Hematopoietic multipotent progenitor cell treated with erythropoietin and hydrocortisone succinate and interleukin-3 and kit ligand, for 15 days (in vitro differentiated cells): Measurements from ENCODE around the gene EWSR1.
"Not testable (repeated sequence)": the region's sequence is repeated elsewhere in the genome, so short reads cannot be mapped to it uniquely, and the experiment has no call there.

ENCODE experiments used
- DNase-seq: peaks from one replicate; pipeline ENCODE4 v3.0.0-alpha.2; 2015; ENCODE audit warnings: low spot score

Gene EWSR1, protein sequence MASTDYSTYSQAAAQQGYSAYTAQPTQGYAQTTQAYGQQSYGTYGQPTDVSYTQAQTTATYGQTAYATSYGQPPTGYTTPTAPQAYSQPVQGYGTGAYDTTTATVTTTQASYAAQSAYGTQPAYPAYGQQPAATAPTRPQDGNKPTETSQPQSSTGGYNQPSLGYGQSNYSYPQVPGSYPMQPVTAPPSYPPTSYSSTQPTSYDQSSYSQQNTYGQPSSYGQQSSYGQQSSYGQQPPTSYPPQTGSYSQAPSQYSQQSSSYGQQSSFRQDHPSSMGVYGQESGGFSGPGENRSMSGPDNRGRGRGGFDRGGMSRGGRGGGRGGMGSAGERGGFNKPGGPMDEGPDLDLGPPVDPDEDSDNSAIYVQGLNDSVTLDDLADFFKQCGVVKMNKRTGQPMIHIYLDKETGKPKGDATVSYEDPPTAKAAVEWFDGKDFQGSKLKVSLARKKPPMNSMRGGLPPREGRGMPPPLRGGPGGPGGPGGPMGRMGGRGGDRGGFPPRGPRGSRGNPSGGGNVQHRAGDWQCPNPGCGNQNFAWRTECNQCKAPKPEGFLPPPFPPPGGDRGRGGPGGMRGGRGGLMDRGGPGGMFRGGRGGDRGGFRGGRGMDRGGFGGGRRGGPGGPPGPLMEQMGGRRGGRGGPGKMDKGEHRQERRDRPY

DNA sequence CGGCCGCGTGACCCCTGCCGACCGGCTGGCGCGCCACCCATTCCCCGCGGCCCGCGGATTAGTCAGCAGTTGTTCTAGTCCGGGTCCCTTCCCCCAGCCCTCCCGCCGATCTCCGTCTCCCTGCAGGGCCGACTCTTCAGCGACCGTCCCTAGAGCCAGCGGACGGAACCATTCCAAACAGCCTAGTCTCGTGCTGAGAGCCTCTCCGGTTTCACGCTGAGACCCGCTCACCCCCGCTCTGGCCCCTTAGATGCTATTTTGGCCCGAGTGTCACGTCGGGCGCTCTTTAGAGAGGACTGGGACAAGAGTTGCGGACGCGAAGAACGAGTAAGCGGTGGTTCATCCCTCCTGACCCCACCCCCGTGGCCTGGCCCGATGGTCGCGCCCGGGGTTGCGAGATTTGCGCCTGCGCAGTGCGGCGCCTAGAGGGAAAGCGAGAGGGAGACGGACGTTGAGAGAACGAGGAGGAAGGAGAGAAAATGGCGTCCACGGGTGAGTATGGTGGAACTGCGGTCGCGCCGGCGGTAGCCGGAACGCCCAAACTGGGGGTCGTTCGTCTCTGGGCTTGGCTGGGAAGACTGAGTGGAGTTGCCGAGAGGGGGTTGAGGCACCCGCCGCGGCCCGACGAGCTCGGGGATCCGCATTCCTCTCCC lies at the start of gene EWSR1, which contains the start of gene RHBDD3:
Gene EWSR1 (plus strand): TSS at position 411 of the 653 bp plus-strand sequence. CDS start 69 bp downstream, at position 480.
Gene RHBDD3 (minus strand): TSS at position 124 of the 653 bp plus-strand sequence. CDS start 2,355 bp downstream, outside the sequence.
- DNase-seq = peak; percentile 96

DNA sequence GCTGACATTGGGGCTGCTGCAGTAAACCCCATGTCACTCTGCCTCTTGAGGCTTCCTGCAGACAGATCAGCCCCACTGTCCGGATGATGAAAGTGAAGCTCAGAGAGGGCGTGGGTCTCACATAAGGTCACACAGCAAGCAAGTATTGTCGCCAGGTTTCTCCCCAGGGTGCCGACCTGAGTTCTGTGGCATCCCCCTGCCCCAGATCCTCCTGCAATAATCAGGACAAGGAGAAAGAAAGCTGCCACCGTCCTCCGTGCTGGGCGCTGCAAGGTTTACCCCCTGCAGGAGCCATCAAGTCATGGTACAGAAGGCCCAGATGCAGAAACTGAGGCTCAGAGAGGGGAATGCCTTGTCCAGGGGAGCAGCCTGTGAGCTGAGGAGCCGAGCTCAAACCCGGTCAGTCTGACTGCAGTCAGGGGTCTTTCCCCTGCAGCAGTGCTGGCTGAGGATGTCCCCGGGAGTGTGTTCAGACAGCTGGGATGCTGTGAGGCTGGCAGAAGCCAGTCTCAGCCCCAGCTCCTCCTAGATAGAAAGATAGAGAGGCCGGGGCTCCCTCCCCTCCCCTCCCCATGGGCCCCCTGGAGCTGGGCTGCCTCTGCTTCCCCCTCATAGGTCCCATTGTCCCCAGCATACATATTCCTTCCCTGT lies 49.2 kb upstream of the EWSR1 start:
- no peak for DNase-seq

DNA sequence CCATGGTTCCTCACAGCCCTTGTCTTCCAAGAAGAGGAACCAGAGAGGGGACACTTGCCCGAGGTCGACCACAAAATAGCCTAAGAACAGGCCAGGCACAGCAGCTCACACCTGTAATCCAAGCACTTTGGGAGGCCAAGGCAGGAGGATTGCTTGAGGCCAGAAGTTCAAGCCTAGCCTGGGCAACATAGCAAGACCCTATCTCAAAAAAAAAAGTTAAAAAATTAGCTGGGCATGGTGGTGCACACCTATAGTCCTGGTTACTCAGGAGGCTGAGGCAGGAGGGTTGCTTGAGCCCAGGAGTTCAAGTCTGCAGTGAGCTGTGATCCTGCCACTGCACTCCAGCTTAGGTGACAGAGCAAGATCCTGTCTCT lies 48.7 kb upstream of the EWSR1 start:
- DNase-seq = not testable (repeated sequence)

DNA sequence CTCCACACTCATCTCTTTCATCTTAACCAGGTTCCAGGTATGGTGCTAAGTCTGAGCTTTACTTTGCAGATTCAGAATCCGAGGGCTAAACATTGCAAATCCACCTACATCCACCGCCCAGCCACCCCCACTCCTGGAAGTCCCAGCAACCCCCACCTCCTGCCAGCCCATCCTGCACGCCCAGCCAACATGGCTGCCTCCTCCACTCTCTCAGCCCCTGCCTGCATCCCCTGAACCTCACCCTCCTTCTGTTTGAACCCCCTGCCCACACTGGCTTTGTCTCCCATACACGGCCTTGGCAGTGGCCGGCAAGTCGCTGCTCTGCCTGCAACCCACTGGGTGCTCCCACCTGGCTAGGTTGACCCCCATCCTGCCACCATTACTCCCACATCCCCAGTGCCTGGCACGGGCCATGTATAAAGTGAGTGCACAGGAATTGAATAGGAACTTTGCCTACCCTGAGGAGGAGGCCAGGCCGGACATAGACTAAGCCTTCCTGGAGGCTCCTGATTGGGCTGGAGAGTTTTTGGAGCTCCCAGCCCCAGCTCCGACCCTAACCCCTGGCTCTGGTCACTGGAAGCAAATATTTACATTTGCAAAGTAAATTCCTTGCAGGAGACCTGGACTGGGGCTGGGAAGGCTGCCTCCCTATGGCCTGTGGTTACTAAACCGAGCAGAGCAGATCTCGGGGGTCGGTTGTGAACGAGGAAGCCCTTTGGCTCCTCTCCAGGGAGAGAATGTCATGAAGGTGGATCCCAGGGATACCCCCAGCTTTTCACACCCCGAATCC lies 48.0 kb upstream of the EWSR1 start:
- DNase-seq = no peak

DNA sequence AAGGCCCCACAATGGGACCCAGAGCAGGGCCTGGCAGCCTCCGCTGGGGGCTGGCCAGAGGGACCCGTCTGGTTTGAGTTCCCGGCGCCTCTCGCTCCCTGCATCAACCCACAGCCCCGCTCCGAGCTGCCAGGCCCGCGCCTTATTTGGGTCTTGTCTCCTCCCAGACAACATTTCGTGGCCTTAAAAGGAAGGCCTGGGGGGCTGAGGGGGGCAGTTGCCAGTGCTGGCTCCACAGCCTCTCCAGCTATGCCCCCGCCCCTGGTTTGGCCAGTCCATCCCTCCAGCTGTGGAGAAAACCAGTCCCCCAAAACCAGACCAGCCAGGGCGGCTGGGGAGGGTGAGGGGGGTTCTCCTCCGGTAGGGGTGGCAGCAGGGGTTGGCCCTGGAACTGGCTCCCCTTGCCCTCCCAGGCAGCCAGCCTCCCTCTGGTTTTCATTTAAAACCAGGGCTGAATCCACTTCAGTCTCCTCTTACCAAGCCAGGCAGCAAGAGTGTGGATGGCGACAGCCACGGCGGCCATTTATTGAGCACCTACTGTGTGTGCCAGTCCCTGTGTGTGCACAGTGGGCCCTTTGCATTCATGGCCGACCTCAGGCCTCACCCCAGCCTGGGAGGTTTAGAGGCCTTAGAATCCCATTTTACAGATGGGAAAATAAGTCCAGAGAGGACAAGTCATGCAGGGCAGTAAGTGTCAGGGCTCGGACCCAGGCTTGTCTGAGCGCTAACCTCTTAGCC lies 43.8 kb upstream of the EWSR1 start:
- DNase-seq = no peak

DNA sequence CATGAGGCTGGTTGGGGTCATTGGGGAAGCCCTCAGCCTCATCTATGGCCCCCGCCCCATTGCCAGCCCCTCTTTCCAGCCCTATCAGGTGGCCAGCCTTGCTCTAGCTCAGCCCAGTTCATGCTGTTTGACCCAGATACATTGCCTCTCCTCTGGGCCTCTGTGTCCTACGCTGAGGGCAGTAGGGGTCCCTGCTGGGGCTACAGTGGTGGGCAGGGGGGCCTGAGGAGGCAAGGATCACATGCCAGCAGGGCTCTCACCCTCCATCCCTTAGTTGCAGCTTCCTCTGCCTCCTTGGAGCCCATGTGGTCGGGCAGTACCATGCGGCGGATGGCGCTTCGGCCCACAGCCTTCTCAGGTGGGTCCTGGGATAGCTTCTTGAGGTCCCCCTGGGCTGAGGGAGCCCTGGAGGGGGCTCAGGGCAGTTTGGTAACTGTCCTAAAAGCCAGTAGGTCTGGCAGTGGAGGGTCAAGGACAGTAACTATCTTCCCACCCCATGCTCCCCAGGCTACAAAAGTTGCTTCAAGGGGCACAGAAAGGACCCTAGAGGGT lies 43.1 kb upstream of the EWSR1 start:
- DNase-seq = no peak

DNA sequence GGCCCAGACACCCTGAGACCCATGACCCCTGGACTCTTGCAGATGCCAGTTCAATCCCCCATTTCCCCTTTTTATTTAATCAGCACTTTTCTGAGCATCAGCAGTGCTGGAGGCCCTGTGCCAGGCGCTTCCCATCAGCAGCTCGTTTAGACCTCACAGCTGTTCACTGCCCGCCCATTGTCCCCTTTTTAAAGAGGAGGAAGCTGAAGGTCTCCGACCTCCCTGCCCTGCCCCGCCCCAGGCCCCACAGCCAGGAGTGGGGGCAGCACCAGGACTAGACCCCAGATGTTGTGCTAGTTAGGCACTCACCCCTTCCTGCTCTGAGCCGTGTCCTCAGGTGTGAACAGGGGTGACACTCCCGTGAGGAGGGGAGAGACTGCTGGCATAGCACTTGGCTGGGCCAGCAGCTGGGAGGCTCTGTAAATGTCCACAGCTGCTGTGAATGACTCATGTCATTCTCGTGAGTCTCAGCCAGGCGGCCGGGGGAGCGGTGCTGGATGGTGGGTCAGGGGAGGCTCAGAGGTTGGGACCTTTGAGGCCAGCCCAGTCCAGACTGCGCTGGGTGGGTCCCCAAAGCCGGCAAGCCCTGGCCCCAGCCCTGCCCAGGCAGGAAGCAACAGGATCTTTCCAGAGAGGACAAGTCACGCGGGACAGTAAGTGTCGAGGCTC lies 42.5 kb upstream of the EWSR1 start:
- no peak for DNase-seq

DNA sequence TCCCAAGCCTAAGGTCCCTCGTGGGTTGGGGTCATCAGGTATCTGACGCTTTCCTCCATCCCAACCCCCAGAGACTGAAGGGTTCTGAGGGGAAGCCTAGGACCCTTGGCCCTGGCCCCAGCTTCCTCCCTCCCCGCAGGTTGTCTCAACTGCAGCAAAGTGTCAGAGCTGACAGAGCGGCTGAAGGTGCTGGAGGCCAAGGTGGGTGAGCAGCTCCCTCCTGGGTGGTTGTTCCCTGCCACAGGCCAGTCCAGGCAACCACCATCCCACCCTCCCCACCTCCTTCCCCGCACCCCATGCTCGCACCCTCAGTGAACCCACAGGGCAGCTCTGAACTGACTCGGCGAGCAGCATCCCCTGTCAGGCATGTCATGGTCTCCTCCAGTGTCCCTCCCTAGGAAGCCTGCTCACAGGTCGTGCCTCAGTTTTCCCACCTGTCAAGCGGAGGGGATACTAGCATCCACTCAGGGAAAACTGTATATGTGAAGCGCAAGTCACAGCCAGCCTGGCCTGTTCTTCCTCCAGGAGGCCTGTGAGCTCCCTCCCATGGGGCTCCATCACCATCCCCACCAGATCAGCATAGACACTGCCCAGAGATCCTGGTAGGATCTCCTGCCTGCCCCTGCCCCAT lies 41.6 kb upstream of the EWSR1 start:
- DNase-seq = no peak

DNA sequence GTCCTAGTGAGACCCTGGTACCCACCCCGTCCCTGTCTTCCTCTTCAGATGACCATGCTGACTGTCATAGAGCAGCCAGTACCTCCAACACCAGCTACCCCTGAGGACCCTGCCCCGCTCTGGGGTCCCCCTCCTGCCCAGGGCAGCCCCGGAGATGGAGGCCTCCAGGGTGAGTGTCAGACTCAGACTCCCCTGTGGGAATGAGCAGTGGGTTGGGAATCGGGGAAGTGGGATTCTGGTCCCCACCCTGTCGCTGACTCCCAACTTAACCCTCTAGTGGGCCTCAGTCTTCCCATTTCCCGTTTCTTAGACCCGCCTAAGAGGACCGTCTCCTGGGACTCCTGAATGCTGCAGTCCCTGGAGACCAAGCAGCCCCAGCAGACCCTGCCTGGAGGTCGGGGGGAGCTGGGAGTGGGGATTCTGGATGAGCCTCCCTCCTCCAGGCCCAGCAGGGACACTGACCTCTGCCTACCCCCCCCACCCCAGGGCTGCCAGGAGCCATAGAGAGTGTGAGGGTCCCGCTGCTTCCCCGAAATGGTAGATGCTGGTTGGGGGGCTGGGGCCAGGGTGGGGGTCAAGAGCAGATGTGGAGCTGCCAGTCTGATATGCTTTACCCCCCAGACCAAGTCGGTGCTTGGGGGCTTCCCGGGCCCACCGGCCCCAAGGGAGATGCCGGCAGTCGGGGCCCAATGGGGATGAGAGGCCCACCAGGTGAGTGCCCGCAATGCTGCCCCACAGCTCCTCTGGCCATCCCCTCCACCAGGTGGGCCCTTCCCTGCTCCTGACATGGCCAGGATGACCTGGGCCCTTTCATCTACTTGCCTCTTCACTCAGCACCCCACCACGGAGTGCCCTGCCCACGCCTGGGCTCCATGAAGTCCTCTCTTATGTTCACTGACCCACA lies 36.8 kb upstream of the EWSR1 start:
- DNase-seq = no peak

DNA sequence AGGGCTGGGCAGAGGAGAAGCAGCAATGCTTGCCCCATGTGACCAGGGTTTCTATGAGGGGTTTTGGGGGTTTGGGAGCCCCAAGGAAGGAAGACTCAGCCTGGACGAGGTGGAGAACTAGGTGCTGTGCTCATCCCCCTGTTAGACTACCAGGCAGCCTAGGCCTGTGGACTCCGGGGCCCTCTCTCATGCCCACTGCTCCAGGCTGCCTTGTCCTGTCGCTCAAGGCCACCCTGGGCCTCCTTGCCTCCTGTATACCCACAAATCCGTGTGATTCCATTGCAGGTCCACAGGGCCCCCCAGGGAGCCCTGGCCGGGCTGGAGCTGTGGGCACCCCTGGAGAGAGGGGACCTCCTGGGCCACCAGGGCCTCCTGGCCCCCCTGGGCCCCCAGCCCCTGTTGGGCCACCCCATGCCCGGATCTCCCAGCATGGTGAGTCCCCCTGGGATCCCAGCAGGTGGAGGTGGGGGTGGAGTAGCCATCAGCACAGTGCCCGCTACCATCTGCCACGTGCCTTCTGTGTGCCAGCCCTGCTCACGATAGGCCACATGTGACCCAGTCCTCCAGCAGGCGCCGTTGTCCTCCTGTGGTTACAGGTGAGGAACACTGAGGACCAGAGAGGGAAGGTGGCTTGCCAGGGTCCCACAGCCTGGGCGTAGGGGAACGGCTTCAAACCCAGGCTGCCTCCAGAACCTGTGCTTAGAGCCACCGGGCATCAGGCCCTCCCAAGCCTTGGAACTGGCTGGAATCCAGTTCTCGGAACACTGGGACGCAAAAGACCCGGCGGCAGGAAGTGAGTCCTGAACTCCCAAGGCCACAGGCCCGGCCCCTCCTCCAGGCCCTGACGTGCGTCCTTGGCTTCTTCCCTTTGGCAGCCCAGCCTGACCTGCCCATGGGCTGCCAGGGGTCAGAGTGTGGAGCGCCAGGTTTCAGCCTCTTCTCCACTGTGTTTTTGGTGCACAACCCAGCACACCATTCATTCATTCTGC lies 35.8 kb upstream of the EWSR1 start:
- no peak for DNase-seq

DNA sequence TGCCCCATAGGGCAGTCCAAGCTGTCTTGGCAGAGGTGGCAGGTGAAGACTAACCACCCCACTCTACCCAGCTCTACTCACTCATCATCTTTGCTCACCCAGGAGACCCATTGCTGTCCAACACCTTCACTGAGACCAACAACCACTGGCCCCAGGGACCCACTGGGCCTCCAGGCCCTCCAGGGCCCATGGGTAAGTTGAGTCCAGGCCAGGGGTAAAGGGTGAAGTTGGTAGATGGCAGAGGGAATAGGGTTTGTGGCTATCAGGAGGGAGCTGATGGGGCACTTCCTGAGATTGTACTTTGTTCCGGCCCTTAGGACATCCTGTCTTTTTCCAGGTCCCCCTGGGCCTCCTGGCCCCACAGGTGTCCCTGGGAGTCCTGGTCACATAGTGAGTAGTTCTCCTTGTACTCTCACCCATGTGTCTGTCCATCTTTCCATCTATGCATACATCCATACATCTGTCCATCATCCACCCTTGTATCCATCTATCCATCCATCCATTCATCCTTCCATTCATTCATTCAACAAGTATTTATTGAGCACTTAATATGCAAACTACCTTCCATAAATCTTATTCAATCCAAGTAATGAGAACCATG lies 34.7 kb upstream of the EWSR1 start:
- DNase-seq = no peak

DNA sequence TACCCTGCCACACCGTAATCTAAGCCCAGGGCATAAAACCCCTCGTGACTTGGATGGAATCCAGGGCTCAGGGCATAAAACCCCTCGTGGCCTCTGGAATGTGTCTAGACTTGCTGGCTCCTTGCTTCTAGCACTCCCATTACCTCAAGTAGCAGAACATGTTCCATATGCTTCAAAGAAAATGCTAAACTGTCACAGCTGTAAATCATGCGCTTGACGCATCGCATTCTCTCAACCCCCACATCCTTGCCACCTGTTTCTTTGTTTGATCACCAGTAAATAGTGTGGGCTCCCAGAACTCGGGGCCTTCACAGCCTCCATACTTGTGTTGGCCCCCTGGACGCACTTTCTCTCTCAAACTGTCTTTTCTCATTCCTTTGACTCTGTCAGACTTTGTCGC lies 27.6 kb upstream of the EWSR1 start:
- DNase-seq = not testable (repeated sequence)

DNA sequence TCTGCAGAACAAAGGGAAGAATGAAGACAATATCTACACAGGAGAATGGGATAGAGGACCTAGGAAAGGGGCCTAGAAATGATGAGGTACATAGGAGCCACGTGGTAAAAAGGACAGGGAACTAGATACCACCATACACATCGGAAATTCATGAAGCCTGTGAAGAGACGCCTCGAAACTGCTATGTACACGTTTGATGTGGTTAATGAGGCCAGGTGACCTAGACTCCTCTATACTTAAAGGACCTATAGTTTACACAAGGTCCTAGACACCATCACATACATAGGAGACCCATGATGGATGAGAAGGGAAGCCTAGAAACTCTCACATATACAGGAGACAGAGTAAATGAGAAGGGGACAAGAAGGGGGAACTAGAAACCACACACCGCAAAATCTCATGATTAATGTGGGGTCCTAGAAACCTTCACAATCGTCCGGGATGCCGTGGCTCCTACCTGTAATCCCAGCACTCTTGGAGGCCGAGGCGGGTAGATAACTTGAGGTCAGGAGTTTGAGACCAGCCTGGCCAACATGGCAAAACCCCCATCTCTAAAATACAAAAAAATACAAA lies 24.1 kb upstream of the EWSR1 start:
- no peak for DNase-seq

DNA sequence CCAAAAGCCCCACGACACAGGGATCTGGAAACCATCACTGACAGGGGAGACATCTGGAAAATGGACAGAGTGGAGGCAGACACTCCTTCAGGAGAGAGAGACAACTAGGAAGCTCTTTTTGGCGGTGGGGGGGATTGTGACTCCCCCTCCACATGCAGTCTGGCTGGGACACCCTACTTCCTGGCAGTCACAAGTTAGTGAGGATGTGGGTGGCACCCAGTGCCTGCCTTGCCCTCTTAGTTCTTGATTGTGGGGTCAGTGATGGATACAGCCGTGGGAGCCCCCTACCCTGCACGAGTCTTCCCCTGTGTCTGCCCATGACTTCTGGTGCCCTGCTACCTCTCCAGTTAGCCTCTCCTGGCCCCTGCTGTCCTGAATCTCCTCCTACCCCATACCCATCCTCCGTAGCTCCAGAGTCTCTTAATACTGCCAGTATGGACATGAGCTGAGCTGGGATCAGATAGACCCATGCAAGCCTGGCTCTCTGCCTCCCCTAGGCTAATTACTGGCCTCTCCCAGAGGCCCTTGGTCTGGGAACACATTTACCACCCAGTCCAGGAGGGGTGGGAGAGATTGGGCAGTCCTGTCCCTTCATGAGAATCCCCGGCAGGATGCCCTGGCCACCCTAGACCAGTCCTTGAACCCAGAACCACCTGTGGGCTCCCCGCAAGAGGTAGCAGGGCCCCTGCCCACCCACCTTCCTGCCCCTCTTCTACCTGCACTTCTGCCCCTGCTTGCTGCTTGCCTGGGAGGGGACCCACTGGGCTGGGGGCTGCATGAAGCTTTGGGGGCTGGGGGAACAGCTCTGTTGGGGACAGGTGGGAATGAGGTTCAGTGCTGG lies 23.1 kb upstream of the EWSR1 start:
- no peak for DNase-seq

DNA sequence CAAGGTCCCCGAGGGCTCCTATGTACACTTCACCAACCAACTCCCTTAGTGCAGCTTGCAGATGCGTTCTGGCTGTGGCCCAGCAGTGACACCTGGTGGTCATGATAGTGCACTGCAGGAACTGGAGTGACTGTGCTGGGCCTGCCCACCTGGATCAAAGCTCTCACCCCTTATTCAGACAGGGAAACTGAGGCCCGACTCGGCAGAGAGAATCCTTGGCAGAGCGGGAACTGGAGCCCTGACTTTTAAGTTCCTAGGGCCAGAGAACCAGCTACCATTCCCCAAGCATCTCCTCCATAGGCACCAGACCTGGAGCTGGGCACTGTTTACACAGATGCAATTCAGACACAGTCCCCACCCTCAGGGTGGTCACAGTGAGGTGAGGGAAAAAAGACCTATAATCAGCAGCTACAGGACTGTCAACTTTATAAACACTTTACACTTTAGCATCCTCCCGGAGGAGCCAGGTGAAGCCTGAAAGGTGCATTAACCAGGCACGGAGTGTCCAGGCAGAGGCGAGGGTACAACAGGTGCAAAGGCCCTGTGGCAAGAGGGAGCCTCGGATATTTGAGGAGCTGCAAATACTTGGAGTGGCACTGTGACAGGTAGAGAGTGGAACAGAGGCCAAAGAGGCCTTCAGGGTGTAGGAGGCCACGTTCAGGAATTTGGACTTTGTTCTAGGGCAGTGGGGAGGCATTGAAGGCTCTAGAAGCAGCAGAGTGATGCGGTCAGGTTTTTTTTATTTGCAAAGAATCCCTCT lies 22.3 kb upstream of the EWSR1 start:
- DNase-seq = peak; percentile 80
